DMS114 treated with DMSO at 0.1 percent for 48 hours (cell line): ENCODE results near the gene CFAP52.
"Not testable (repeated sequence)": the region's sequence is repeated elsewhere in the genome, so short reads cannot be mapped to it uniquely, and the experiment has no call there.

Experiments used
- DNase-seq: peaks from one replicate; lab custom pipeline; 2025; ENCODE audit not compliant: unreplicated experiment; lab: John Stamatoyannopoulos, UW

CFAP52 gene

DNA sequence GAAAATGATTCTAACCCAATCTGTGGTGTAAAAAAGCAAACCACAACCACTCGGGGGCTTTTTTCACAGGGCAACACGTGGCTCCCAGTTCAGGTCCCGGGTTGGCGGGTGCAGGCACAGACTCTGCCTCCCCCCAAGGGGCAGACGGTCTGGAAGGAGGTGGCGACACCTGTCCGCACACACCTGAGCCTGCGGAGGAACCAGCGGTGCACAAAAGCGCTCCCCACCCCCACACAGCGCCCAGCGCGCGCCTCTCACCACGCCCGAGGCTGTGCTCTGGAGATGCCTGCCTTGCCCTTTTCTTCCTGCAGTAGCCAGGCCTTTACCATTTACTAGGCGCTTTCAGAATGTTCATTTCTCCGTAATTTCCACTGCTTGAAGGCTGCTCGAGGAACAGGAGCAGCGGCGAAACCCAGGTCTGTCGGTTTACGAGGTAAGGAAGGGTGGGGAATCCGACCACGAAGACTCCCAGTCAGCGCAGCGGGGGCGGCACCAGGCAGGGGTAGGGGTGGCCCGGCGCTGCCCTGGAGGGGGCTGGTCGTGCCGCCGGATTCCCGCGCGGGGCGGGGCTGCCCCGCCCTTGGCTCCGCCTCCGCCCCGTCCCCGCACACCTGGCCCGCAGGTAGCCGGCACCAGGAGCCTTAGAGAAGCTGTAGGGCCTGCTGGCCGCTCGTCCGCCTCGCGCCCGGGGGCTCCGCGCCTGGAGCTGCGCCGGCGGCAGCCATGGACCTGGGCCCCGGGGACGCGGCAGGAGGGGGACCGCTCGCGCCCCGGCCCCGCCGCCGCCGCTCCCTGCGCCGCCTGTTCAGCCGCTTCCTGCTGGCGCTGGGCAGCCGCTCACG, 68.7 kb downstream of the CFAP52 start, which contains the start of gene USP43:
Gene USP43, plus strand, starts transcription at position 608 of the 842 bp plus-strand sequence. Its CDS starts 116 bp downstream, at position 724.
- no peak for DNase-seq

DNA sequence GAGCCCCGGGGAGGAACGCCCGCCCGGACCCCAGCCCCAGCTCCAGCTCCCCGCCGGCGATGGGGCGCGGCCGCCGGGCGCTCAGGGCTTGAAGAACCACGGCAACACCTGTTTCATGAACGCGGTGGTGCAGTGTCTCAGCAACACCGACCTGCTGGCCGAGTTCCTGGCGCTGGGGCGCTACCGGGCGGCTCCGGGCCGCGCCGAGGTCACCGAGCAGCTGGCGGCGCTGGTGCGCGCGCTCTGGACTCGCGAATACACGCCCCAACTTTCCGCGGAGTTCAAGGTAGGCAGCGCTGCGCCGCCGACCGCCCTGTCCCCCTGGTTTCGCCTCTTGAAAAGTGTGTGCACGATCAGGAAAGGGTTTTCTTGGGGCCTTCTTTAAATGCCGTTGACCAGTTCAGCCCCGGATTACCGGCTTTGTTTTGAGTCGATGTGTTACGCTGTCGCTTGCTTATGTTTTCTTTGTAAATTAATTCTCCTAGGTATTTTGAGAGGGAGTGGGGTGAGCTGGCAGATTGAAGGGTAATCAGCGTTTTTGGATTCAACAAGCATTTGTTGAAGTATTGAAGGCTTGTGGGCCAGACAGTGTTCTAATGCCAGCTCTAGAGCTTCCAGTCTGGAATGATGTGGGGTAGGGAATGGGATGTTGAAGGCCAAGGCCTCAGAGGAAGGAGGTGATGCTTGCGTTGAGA, 69.6 kb downstream of the CFAP52 start:
- DNase-seq, result no peak

DNA sequence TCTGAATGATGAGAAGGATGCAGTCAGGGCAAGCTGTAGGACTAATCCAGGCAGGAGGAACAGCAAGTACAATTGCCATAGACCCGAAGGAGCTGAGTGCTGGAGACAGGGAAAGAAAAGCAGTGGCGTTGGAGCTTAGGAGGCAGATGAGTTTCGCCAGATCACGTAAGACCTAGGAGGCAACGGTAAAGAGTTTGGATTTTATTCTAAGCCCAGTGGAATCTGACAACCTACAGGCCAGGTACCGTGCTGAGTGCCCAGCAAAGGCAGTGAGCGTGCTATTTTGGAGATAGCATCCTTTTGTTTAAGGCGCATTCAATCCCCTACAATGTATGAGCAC, 70.1 kb downstream of the CFAP52 start:
- peak; percentile 43 for DNase-seq

DNA sequence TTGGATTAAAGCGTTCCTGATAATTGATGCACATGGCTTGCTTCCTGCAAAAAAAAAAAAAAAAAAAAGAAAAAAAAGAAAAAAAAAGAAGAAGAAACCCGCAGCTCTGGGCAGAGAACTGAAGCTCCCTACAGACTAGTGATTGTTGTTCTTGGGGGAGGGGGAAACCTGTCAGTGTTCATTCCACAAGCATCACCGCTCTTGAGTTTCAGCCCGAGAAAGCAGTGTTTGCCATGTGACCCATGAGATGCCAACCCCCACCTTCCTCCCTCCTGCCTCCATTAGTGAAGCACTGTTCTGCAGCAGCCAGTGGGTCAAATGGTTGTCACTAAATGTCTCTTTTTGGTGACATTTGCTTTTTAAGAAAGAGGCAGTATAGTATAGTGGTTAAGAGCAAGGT, 70.6 kb downstream of the CFAP52 start:
- DNase-seq, result no peak

DNA sequence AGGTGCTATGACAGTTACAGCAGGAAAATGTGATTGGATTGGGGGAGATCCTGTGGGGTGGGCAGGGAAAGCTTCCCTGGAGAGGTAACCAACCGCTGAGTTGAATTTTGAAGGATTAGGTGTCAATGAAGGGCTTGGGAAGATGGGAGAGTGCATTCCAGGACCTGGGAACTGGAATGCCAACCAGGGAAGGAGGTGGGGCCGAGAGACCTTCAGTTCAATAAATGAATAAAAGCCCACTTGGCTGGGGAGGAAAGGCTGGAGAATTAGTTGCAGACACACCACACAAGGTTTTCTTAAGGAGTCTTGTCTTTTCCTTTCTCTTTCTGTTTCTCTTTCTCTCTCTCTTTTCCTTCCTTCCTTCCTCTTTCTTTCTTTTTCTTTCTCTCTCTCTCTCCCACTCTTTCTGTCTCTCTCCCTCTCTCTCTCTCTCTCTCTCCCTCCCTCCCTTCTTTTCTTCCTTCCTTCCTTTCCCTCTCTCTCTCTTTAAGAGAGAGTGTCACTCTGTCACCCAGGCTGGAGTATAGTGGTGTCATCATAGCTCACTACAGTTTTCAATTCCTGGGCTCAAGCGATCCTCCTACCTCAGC, 72.2 kb downstream of the CFAP52 start:
- DNase-seq, result no peak

DNA sequence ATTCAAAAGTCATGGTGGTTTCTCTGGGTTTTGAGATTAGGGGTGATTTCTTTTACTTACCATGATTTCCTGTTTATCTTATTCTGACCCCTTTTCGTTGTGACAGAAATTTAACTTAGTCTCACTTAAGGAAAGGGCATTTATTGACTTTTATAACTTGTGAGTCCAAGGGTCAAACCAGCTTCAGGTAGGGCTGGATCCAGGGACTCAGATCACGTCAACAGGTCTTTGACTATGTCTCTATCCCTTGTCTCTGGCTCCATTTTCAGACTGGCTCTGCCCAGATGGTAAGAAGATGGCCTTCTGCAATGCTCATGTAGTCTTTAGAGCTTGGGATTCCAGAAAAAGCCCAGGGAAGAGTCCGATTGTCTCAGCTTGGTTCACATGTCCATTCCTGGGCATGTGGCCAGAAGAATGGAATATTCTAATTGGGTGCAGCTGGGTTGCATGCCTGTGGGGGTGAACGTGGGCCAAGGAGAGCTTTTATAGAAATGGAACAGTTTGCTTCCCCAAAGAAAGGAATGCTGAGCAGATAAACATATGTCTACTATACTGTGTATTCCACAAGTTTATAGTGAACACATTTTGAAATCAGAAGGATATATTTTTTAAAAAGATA, 82.3 kb downstream of the CFAP52 start:
- DNase-seq, result no peak

DNA sequence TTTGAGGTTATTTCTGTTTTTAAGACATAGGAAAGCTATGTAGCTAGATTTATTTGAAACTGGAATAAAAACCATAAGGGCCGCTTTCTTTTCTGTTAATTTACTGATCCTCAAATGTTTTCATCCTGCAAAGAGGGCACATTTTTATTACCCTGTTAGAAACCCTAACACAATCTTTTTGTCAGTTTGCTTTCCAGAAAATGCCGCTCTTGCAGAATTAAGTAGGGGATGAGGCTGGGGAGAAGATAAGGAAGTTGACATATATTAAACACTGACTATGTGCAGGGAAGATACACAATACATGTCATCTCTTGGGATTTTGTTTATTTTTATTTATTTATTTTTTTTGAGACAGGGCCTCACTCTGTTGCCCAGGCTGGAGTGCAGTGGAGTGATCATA, 84.6 kb downstream of the CFAP52 start:
- DNase-seq, result no peak

DNA sequence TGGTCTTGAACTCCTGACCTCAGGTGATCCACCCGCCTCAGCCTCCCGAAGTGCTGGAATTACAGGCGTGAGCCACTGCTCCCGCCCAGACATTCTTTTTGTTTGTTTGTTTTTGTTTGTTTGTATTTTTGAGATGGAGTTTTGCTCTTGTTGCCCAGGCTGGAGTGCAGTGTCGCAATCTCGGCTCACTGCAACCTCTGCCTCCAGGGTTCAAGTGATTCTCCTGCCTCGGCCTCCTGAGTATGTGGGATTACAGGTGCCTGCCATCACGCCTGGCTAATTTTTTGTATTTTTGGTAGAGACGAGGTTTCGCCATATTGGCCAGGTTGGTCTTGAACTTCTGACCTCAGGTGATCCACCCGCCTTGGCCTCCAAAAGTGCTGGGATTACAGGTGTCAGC, 87.1 kb downstream of the CFAP52 start:
- not testable (repeated sequence) for DNase-seq

DNA sequence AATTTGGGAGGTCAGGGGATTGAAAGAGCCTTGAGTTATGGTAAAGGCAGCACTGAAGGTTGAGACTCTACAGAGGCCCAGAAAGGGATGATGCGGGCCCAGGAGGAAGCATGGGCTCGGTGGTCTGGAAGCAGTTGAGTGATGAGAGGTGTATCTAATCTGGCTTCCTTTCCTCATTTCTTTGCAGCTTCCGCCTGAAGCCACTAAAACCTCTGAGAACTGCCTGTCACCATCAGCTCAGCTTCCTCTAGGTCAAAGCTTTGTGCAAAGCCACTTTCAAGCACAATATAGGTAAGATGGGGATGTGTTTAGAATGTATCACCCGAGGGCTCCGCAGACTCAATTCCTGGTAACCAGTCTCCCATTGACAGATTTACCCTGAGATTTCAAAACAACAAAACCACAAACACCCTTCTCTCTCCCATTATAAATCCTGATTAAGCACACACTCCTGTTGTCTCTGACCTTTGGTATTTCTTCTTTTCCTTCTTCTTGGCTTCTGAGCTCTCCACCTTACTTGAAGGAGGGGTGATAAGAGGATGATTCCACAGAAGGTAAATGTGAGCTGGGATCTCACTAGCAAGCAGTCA, 90.1 kb downstream of the CFAP52 start:
- no peak for DNase-seq

DNA sequence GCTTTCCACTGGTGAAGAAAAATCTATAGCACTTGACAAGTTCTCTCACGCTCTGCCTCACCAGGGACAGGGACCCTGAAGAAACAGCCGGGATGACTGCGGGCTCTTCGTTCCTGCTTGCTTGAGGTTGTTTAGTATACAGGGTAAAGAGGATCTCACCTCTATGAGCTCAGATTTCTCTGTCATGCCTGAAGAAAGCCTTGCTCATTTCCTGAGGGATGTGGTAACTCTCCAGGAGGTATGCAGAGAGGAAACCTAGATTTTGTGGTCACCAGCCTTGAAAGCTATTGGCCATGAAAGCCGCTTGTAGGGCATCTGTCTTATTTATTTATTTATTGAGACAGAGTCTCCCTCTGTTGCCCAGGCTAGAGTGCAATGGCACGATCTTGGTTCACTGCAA, 92.1 kb downstream of the CFAP52 start:
- DNase-seq, result no peak

DNA sequence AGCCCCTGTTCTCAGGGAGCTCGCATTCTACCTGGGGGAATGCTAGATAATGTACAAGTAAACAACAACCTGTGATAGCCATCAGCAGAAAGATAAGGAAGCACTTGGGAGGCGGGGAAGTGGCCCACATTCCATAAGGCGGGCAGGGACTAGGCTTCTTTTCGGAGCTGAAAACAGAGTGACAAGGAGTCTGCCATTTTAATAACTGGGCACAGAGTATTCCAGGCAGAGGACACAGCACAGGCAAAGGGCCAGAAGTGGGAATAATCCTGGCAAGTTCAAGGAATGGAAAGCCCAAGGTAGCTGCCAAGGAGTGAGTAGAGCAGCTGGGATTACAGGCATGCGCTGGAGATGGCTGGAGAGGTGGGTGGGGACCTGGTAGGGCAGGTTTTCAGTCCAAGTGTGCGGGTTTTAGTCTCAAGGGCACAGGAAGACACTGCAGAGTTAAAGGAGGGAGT, 93.1 kb downstream of the CFAP52 start:
- no peak for DNase-seq

DNA sequence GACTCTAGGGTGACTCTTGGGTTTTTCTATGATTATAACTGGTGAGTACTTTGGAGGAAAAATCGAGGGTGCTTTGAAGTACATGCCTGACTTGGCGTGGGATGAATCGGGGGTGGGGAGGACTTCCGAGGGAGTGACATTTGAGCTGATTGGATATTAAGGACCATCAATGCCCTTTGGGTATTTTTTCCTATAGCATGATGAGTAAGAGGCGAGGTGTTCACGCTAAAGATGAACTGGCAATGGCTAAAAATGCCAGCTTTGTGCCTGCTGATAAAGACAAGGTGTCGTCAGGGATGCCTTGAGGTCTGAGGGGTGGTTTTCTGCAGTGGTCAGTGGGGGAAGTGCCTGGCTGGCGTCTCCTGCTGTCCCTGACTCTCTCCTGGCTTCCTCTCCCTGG, 94.2 kb downstream of the CFAP52 start:
- no peak for DNase-seq

DNA sequence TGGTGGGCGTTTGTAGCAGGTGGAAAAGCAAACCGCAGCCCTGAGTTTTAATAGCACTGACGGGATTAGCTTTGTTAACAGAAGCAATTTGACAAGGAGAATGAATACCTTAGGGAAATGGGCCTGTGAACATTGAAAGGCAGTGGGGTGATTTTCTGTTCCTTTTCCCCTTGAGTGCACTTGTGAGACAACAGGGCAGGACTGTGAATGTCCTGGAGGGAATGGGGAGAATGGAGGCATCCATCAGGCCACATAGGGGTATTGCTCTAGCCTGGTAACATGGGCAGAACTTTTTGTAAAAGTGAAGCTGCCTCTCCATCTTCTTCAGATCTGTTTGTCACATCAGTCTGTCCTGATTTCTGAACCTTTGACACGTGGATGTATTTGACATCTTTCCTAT, 95.1 kb downstream of the CFAP52 start:
- DNase-seq, result no peak

DNA sequence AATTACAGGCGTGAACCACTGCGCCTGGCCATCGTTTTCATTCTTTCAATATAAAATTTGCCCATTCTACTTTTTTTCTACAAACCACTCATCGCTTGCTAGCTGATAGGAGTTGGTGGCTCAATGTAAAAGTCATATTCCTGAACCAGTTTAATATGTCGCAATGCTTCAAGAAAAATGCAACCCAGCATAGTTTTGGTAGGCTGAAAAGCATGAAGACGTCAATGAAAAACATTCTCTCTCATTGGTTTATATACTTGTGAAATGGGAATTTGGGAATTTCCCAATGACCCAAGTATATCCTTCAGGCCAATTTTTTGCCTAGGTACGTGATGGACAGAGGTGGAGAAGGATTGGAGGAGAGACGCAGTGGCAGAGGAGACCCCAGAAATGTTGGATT, 95.8 kb downstream of the CFAP52 start:
- DNase-seq, result no peak

DNA sequence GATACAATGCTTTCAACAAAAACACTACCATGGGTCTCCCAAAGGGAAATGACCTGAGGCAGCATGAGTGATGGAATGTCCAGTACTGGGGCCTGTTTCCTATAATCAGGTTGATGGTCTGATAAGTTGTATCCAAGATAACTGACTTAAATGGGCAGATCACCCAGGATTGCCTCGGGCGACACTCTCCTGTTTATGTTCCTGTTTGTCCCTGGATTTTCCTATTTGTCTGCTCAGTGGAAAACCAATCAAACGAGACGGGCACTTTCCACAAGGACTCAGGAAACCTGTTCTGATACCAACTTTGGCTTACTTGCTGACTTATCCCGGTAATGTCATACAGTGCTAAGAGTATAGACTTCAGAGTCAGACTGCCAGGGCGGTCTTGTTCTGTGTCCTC, 96.2 kb downstream of the CFAP52 start:
- DNase-seq, result no peak

DNA sequence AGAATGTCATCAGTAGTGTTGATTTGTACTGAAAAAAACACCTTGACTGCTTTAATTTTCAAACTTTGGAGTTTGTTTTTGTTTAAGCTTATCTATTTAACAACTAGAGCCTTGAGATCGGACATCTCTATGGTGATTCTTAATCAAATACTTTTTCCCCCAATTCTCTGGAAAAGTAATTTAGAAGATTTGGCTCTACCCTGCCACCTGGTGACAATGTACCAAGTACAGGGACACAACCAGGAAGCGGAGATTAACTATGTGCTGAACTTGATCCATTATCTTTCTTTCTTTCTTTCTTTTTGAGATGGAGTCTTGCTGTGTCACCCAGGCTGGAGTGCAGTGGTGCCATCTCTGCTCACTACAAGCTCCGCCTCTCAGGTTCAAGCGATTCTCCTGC, 99.6 kb downstream of the CFAP52 start:
- DNase-seq, result peak; percentile 27

DNA sequence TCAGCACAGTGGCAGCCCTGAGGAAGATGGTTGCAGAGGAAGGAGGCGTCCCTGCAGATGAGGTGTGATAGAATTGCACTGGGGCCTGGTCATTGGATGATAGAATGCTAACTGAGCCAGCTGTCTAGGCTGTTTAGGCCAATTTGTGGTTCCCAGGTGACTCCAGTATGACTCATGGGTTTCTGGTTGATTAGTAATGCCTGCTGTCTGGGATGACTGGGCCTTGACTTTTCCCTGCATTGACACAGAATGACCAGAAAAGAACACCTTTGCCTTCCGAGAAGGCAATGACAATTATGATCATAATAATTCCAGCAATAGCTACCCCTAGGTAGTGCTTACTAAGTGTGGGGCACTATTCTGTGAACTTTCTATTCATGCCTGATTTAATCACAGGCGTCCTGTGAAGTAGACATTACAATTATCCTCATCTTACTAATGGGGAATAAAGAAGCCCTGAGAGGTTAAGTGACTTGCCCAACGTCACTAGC, 100.4 kb downstream of the CFAP52 start:
- no peak for DNase-seq

DNA sequence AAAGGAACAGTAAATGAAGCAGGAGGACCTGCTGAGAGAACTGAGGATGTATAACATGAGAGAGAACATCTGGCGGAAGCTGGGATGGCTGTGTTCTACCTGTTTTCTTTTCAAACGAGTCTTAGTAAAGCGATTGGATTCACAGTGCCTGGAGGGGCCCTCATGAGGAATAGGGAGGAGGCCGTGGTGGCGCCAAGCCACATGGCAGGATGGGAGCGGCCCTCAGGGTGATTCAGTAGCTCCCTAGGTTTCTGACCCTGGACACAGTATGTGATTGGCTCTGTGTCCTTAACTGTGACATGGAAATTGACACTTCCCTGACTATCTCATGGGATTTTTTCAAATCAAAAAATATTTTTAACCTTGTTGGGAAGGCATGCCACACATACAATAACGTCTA, 101.0 kb downstream of the CFAP52 start:
- no peak for DNase-seq

DNA sequence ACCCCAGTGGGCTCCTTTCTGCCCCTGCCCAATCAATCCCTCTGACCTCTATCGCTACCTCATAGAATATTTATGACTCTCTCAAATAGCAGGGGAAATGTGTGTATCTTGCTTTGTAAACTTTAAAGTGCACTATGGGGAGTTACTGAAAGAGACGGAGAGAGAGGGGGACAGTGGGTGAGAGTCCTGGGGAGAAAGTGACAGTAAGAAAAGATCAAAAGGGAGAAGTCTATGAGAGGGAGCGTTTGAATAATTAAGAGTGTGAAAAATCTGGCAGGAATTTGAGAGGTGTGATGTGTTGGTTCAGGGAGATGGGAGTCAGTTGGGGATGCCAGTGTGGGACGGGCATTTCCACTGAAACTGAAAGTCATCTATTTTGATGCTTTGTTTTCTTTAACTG, 101.5 kb downstream of the CFAP52 start:
- DNase-seq, result no peak

DNA sequence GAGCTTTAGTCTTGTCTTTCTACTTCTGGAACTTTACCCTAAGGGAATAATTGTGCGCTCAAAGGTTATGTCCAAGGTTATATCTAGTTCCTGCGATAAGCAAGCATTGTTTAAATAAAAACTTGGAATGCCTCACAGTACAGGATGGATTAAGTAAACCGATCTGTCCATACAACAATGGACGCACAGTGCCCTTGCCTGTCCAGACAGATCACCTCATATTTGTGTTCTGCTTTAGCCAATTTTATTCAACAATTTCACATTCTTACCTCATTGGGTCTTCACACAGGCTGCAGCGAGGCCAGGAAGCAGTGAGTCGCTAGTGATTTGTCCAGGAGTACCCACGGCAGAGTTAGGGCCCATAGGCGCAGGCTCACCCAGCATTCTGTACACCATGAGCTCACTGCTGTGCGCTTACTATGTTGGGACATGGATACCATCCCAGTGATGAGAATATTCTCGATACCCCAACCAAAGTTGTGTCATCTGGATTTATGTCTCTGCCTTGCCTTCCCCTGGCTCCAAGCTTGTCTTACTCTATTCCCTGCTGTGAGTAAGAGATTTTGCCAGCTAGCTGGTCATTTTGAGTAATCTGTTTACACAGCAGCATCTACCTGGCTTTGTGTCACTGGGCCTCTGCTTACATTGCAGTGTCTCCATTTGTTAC, 108.6 kb downstream of the CFAP52 start:
- DNase-seq, result no peak
